Measurements from ENCODE around the gene CD200. TPM values are rescaled to one million over a fixed set of nuclear protein-coding genes. Genes with fewer than 3 reads are reported as not detected.

Gene CD200
- total and polyA plus RNA-seq, 2 experiments from 2014 or later = 51.9 to 65.0 TPM

GRCh38 chr3:112345681-112346080 lies 12.7 kb downstream of the CD200 start:
- H2AFZ ChIP-seq = no peak overlapping the region
- 0 out of 2 replicates have a peak, but pooled peaks cover 5% of the 10 kb centered on the region for H3F3A ChIP-seq (replicated peaks; ENCODE audit: low read depth)
- Mint-ChIP-seq H3K36me3 (ENCODE audit: low read depth) (peaks cover 89% of the 10 kb centered on the region), H3K4me3 (no peak overlapping the region), H3K27me3 (ENCODE audit: insufficient read depth, low read depth, poor library complexity) (peaks cover 1% of the 10 kb centered on the region), H3K9me3 (no peaks in the 10 kb centered on the region), H3K4me1 (peaks cover 52% of the 10 kb centered on the region), H3K27ac (no peak overlapping the region)
- H3K27me3 ChIP-seq (ENCODE audit: insufficient read depth) = no peaks in the 10 kb centered on the region
- no peak overlapping the region for H3K4me3 ChIP-seq
- 0 out of 2 replicates have a peak, but pooled peaks cover 4% of the 10 kb centered on the region for H3K9me2 ChIP-seq (ENCODE audit: insufficient read depth)
- ATAC-seq = no peak
- H3K4me2 ChIP-seq = no peak overlapping the region
- peaks cover 35% of the 10 kb centered on the region for H3K4me1 ChIP-seq (ENCODE audit: insufficient read depth)
- H3K27ac ChIP-seq (ENCODE audit: low read depth) = peak overlapping the region; percentile 39; the same call in 1 of the 2 replicates
- peaks cover 44% of the 10 kb centered on the region for H3K36me3 ChIP-seq (ENCODE audit: insufficient read depth)
- DNase-seq (ENCODE audit: low spot score) = no peak
- TF ChIP-seq REST (IDR thresholded peaks at IDR 0.05; ENCODE audit: unreplicated experiment) (no peak), JUNB (IDR thresholded peaks at IDR 0.05; ENCODE audit: unreplicated experiment) (no peak), CTCF (conservative IDR thresholded peaks at IDR 0.05; ENCODE audit: low read depth in 2 of 2) (no peak), NANOG (IDR thresholded peaks at IDR 0.05; ENCODE audit: borderline replicate concordance) (no peak), ZNF114 (CRISPR knock-in tag; IDR thresholded peaks at IDR 0.05) (no peak)
- no peaks in the 10 kb centered on the region for H4K20me1 ChIP-seq (replicated peaks; ENCODE audit: insufficient read depth)
- peaks cover 95% of the 10 kb centered on the region for H3K79me2 ChIP-seq (replicated peaks; ENCODE audit: insufficient read depth)

- H3K36me3 Mint-ChIP-seq (ENCODE audit: low read depth) = peaks cover 89% of the 10 kb centered on the region
These were observed 13.7 kb downstream of the CD200 start for GRCh38 chr3:112346491-112347122.

More at GRCh38 chr3:112346491-112347122, 13.7 kb downstream of the CD200 start:
- TF ChIP-seq STAT1 (IDR thresholded peaks at IDR 0.05; ENCODE audit: unreplicated experiment) (no peak), NANOG (IDR thresholded peaks at IDR 0.05; ENCODE audit: borderline replicate concordance) (no peak), REST (IDR thresholded peaks at IDR 0.05; ENCODE audit: unreplicated experiment) (no peak), CREB1 (CRISPR knock-in tag; IDR thresholded peaks at IDR 0.05; ENCODE audit: low read depth) (no peak), POLR2AphosphoS5 (IDR thresholded peaks at IDR 0.05; ENCODE audit: low read depth) (no peak), ZNF114 (CRISPR knock-in tag; IDR thresholded peaks at IDR 0.05) (no peak), ZNF331 (CRISPR knock-in tag; IDR thresholded peaks at IDR 0.05; ENCODE audit: low read depth) (no peak), EZH2 (IDR thresholded peaks at IDR 0.05; ENCODE audit: low read depth, unreplicated experiment) (no peak)
- Mint-ChIP-seq H3K27ac (peak overlapping the region; percentile 76; the same call in 1 of the 2 replicates), H3K4me3 (no peak overlapping the region), H3K9me3 (no peaks in the 10 kb centered on the region), H3K4me1 (peaks cover 55% of the 10 kb centered on the region), H3K27me3 (ENCODE audit: insufficient read depth, low read depth, poor library complexity) (peaks cover 1% of the 10 kb centered on the region)
- H3K36me3 ChIP-seq (ENCODE audit: insufficient read depth) = peaks cover 44% of the 10 kb centered on the region
- H3K27ac ChIP-seq (ENCODE audit: low read depth) = peak overlapping the region; percentile 39; the same call in 1 of the 2 replicates
- H3K9me2 ChIP-seq (ENCODE audit: insufficient read depth) = 0 out of 2 replicates have a peak, but pooled peaks cover 4% of the 10 kb centered on the region
- no peak overlapping the region for H3K4me2 ChIP-seq
- 0 out of 2 replicates have a peak, but pooled peaks cover 5% of the 10 kb centered on the region for H3F3A ChIP-seq (replicated peaks; ENCODE audit: low read depth)
- DNase-seq (ENCODE audit: low spot score) = no peak
- peaks cover 35% of the 10 kb centered on the region for H3K4me1 ChIP-seq (ENCODE audit: insufficient read depth)
- no peak for ATAC-seq
- H3K27me3 ChIP-seq (ENCODE audit: insufficient read depth) = no peaks in the 10 kb centered on the region
- peaks cover 95% of the 10 kb centered on the region for H3K79me2 ChIP-seq (replicated peaks; ENCODE audit: insufficient read depth)
- no peak overlapping the region for H3K4me3 ChIP-seq
- no peak overlapping the region for H2AFZ ChIP-seq
- no peaks in the 10 kb centered on the region for H4K20me1 ChIP-seq (replicated peaks; ENCODE audit: insufficient read depth)
